NCI-H146 (cell line): ENCODE data around the gene COG7.

Experiments used
- DNase-seq: peaks from one replicate; lab custom pipeline; 2025; lab: John Stamatoyannopoulos, UW

Gene COG7

DNA sequence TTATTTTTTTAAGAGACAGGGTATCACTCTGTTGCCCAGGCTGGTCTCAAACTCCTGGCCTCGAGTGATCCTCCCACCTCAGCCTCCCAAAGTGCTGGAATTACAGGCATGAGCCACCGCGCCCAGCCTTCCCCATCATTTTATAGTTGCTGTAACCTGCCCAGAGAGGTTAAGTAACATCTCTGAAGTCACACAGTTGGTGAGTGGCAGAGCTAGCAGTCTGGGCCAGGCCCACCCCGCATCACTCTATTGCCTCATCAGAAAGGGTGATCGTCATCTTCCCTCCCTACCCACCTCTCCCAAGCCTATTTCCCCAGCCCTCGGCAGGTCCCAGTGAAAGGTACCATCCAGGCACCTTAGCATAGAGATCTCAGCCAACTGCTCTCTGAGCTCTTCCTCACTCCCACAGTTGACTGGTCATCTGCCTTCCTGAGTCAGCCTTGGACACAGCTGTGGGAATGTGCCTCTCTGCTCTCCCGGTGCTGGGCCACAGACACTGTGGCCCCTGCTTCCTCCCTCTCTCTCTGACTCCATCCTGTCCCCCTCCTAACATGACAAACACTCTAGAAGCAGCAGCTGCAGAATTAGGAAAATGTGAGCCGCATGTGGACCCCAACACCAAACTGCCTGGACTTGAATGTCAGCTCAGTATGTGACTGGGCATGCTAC, 93.8 kb downstream of the COG7 start:
- DNase-seq = no peak

DNA sequence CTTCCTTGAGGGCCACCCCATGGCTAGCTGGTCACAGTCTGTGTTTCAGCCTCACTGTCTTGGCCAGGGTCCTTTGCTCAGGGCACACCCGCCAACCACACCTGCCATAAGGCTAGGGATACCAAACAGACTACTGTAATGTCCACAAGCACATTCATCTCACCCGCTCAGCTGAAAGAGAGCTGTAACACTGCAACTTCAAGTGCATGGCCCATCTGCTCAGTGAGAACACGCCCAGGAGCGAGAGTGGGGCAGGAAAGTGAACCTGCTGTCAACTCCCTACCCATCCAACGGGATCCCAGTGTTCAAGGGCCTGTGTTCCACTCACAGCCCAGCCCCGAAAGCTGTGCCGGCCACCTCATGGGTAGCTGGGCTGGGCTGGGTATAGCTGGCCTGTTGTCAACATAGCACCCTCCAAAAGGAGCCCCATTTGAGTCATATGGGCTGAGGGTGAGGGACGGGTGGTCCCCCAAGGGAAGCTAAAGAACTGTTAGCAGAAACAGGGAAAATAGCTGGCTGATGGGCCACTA, 95.2 kb downstream of the COG7 start:
- no peak for DNase-seq

DNA sequence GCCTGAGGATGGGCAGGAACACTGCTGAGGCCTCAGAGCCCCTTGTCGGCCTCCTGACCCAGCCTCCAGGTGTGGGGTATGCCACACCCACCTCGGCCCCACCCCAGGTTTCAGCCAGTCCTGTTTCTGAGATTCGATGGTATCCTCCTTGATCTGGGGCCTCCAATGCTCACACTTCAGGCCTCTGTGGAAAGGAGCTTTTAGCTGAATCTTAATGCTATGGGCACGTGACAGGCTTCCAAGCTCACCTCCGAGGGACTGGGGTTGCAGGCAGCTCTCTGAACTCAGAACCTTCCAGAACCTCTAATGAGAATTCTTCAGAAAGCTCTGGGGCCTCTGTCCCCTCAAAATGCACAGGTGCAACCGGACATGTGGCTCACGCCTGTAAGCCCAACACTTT, 96.0 kb downstream of the COG7 start:
- DNase-seq = no peak

DNA sequence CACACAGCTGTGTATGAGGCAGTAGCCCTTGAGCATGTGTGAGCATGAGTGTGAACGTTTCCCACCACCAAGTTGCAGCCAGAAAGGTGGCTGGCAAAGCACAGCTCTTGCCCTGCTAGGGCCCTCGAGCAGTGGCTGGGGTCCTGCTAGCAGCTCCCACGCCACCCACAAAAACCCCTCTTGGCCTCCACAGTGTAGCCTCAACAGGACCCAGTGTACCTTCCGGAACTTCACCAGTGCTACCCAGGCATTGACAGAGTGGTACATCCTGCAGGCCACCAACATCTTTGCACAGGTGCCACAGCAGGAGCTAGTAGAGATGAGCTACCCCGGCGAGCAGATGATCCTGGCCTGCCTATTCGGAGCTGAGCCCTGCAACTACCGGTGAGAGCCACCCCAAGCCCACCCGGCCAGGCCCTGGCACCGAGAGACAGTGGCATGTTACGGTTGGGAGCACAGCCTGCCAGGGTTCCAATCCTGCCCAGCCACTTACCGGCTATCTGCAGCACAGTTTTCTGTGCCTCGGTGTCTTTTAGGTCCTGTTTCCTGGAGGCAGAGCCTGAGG, 97.8 kb downstream of the COG7 start:
- DNase-seq = no peak

DNA sequence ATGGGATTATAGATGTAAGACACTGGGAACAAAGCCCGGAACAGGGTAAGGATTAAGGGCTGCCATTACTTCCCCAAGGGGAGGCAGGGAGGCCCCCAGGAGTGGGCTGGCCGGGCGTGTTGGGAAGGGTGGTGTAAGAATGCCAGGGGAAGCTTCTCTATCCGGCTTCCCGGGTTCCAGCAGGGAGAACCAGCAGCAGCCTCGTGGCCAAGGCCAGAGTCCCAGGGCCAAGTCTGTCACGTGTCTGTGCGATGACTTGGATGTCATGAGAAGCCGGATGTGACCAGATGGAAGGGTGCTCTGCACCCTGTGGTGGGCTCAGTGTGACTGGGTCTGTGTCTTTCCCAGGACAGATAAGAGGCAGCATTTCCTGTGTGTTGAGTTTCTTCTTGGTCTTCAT, 98.7 kb downstream of the COG7 start:
- no peak for DNase-seq

DNA sequence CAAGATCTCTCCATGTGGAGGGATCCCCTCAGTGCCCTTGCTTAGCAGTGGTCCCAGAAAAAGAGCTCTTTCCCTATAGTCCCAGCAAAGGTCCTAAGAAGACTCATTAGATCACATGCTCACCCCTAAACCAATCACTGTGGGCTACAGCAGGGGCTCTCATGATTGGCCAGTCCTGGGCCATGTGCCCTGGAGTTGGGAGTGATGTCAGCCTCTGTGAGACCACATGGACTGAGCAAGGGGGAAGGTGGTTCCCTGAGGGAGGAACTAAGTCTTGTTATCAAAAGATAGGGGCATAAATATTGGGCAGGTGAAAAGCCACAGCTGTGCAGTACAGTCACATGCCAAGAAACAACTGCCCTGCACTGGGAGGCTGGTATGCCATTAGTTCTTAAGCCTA, 99.5 kb downstream of the COG7 start:
- no peak for DNase-seq

DNA sequence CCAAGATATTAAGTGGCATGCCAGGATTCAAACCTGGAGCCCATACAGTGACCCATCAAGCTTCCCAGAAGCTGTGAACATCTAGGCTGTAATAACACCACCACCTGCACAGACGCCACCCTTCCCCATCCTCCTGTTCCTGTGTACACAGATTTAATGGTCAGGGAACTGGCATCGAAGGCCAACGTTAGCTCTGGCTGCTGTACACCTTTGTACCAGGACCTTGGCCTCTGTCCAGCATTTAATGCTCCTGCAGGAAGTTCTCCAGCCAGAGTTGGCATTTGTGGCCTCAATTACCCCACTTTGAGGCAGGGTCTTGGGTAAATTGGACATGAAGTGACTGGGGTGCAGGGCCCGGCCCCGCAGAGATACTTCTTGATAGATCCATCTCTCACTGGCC, 101.6 kb downstream of the COG7 start:
- peak; percentile 26 for DNase-seq

DNA sequence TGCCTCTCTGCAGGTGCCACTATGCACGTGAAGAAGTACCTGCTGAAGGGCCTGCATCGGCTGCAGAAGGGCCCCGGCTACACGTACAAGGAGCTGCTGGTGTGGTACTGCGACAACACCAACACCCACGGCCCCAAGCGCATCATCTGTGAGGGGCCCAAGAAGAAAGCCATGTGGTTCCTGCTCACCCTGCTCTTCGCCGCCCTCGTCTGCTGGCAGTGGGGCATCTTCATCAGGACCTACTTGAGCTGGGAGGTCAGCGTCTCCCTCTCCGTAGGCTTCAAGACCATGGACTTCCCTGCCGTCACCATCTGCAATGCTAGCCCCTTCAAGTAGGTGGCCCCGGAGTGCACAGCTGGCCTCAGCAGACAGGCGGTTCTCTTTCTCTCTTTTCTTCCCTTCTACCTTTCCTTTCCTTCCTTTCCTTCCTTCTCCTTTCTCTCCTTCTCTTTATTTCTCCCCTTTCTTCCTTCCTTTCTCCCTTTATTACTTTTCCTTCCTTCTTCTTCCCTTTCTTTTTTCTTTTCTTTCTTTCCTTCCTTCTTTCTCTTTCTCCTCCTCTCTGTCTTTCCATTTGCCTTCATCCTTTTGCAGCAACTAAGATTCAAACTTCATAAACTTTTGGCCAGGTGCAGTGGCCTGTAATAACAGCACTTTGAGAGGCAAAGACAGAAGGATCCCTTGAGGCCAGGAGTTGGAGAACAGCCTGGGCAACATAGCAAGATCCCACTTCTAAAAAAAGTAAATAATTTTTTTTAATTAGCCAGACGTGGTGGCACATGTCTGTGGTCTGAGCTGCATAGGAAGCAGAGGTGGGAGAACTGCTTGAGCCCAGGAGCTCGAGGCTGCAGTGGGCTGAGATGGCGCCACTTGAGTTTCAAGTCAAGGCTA, 104.2 kb downstream of the COG7 start:
- DNase-seq = peak; percentile 40

DNA sequence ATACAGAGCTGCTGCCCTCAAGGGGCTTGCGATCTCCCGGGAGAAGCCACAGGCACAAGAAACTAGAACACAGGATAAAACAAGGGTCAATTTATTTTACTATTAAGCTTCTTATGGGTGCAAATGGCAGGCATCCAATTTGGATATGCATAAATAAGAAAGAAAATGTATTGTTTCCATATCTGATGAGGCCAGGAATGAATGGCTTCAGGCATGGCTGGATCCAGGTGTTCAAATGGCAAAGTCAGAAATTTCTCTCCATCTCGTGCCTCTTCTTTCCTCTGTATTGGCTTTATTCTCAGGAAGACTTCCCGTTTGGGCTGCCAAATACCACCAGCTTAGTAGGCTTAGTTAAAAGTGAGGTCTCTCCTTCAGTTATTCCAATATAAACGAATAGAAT, 107.8 kb downstream of the COG7 start:
- DNase-seq = no peak

DNA sequence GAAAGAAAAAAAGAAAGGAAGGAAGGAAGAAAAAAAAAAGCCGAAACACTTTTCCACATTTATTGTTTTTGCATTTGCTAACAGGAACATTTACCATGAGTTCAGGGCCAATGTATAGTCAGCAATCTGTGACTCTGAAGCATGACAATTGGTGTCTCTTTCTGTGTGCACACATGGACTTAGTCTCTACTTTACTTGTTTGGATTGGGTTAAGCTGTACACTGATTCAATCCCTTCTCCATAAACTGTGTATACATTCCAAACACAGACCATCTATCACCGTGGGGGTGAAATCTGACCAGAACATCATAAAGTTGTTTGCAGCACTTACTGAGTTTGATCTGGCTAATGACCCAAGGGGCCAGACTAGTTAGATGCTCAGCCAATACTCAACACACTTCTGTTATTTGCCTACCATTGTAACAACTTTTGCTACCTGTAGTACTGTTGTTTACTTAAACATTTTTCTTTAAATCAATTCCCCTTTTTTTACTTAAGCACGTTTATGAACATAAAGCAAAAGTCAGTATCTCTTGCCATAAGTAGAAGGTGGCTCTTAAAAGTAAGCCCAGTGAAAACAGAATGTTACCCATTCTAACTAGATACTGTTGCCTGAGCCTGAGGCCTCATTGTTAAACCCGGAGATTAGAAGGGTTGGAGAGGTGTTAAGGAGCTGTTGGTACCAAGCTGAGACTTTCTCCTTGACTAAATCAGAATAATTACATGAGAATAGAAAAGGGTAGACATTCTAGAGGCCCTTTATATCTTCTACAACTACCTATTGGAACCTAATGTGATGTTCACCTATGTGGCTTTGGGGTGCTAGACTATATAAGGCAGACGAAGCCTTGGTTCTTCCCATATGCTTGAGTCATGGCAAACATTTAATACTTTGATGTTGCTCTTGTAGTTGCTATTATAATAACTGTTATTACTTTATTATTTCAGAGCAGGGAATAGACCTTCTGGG, 109.1 kb downstream of the COG7 start:
- DNase-seq = no peak

DNA sequence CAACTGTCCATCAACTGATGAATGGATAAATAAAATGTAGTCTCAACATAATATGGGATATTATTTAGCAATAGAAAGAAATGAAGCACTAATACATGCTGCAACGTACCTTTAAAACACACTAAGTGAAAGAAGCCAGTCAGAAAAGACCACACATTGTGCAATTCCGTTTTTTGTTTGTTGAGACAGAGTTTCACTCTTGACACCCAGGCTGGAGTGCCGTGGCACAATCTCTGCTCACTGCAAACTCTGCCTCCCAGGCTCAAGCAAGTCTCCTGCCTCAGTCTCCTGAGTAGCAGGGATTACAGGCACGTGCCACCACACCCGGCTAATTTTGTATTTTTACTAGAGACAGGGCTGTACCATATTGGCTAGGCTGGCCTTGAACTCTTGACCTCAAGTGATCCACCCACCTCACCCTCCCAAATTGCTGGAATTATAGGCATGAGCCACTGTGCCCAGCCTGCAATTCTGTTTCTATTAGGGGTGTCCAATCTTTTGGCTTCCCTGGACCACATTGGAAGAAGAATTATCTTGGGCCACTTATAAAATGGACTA, 110.8 kb downstream of the COG7 start:
- DNase-seq = no peak

DNA sequence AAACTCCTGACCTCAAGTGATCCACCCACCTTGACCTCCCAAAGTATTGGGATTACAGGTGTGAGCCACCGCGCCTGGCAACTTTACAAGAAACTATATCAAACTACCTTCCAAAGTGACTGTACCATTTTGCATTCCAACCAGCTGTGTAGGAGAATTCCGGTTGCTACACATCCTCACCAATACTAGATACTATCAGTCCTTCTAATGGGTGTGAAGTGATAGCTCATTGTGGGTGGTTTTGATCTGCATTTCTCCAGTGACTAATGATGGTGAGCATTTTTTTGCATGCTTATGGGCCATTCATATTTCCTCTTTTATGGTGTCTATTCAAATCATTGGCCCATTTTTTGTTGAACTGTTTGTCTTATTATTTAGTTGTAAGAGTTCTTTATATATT, 113.2 kb downstream of the COG7 start:
- DNase-seq = no peak
